Nephron progenitor cell (in vitro differentiated cells): ENCODE measurements around the gene BTK.
"Not testable (repeated sequence)": the region's sequence is repeated elsewhere in the genome, so short reads cannot be mapped to it uniquely, and the experiment has no call there.

Experiments
- DNase-seq: peaks from one replicate; pipeline ENCODE4 v3.0.0; 2021
- H3K27ac Mint-ChIP-seq: 2 replicates; pipeline ENCODE4 v1.8.0; 2021; ENCODE audit warnings: mild to moderate bottlenecking, moderate library complexity, mixed read lengths
- H3K27me3 Mint-ChIP-seq: 2 replicates; pipeline ENCODE4 v1.8.0; 2021; ENCODE audit warnings: mild to moderate bottlenecking, low read depth, mixed read lengths; ENCODE audit not compliant: poor library complexity
- H3K36me3 Mint-ChIP-seq: 2 replicates; pipeline ENCODE4 v1.8.0; 2021; ENCODE audit warnings: low read depth, mixed read lengths
- H3K4me1 Mint-ChIP-seq: 2 replicates; pipeline ENCODE4 v1.8.0; 2021; ENCODE audit warnings: mixed read lengths
- H3K4me3 Mint-ChIP-seq: 2 replicates; pipeline ENCODE4 v1.8.0; 2021; ENCODE audit warnings: mild to moderate bottlenecking, moderate library complexity, mixed read lengths
- H3K9me3 Mint-ChIP-seq: 2 replicates; pipeline ENCODE4 v1.8.0; 2021; ENCODE audit warnings: mild to moderate bottlenecking, moderate library complexity, mixed read lengths
- TF ChIP-seq, protein P1 (sequence below): fragments of 200-600 bp; sonication (generic); IDR thresholded peaks from 2 replicates; pipeline ENCODE4 v1.5.0; 2021; ENCODE audit warnings: antibody characterized with exemption

The BTK gene

GRCh38 chrX:101348452-101349192 is 37.4 kb downstream of the BTK start, which contains the start of gene TIMM8A:
TSS of gene TIMM8A (minus strand) at chrX:101348742. CDS start at chrX:101348664, 78 bp downstream.
- Mint-ChIP-seq H3K27me3 (no peaks in the 10 kb centered on the region), H3K4me1 (peaks cover 26% of the 10 kb centered on the region), H3K27ac (no peak within 1 kb of the TSS), H3K9me3 (peaks cover 48% of the 10 kb centered on the region), H3K36me3 (peaks cover 18% of the 10 kb centered on the region), H3K4me3 (peak within 1 kb of the TSS; percentile 89)
- TF ChIP-seq, protein P1, sequence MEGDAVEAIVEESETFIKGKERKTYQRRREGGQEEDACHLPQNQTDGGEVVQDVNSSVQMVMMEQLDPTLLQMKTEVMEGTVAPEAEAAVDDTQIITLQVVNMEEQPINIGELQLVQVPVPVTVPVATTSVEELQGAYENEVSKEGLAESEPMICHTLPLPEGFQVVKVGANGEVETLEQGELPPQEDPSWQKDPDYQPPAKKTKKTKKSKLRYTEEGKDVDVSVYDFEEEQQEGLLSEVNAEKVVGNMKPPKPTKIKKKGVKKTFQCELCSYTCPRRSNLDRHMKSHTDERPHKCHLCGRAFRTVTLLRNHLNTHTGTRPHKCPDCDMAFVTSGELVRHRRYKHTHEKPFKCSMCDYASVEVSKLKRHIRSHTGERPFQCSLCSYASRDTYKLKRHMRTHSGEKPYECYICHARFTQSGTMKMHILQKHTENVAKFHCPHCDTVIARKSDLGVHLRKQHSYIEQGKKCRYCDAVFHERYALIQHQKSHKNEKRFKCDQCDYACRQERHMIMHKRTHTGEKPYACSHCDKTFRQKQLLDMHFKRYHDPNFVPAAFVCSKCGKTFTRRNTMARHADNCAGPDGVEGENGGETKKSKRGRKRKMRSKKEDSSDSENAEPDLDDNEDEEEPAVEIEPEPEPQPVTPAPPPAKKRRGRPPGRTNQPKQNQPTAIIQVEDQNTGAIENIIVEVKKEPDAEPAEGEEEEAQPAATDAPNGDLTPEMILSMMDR: no peak
- peak; percentile 71 for DNase-seq

DNA sequence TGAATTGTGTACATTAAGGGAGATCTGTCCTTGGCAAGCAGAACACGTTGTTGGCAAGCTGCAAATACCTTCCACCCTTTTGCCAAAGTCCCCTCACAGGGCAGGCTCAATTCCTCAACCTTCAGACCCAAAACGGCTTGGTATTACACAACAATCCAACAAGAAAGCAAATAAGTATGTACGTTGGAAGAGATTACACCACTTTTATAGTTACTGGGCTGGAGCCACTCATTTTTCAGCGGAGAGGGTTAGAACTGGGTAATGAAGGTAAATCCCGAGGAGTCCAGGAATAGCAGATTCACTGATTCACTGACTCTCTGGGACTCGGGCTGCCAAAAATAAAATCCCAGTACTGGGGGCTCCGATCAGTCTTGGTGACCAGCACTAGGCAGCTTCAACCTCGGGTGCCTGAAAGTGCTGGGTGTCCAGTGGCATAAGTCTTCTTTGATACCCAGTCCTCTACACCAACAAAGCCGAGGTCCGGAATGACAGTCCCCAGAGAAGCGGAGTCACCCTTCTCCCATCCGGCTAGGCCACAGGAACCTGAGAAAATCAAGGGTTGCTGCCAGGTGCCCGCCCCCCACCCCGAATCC is 38.0 kb downstream of the BTK start:
- DNase-seq: no peak
- TF ChIP-seq, protein P1: no peak
- Mint-ChIP-seq H3K27ac (no peak overlapping the region), H3K9me3 (peaks cover 45% of the 10 kb centered on the region), H3K36me3 (peaks cover 18% of the 10 kb centered on the region), H3K4me1 (peaks cover 26% of the 10 kb centered on the region), H3K27me3 (no peaks in the 10 kb centered on the region), H3K4me3 (peak overlapping the region; percentile 89)

GRCh38 chrX:101337776-101338271 is 48.2 kb downstream of the BTK start:
- DNase-seq: no peak
- TF ChIP-seq, protein P1: no peak
- no peak overlapping the region for H3K4me3 Mint-ChIP-seq
- H3K27ac Mint-ChIP-seq: no peak overlapping the region
- H3K9me3 Mint-ChIP-seq: peaks cover 71% of the 10 kb centered on the region
- no peaks in the 10 kb centered on the region for H3K4me1 Mint-ChIP-seq
- H3K27me3 Mint-ChIP-seq: no peaks in the 10 kb centered on the region
- peaks cover 20% of the 10 kb centered on the region for H3K36me3 Mint-ChIP-seq

DNA sequence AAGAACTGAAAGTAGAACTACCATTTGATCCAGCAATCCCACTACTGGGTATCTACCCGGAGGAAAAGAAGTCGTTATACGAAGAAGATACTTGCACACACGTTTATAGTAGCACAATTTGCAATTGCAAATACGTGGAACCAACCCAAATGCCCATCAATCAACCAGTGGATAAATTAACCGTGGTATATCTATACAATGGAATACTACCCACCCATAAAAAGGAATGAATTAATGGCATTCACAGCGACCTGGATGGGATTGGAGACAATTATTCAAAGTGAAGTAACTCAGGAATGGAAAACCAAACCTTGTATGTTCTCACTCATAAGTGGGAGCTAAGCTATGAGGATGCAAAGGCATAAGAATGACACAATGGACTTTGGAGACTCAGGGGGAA is 51.7 kb downstream of the BTK start:
- H3K36me3 Mint-ChIP-seq: peaks cover 16% of the 10 kb centered on the region
- H3K27me3 Mint-ChIP-seq: not testable (repeated sequence)
- H3K9me3 Mint-ChIP-seq: peaks cover 81% of the 10 kb centered on the region

DNA sequence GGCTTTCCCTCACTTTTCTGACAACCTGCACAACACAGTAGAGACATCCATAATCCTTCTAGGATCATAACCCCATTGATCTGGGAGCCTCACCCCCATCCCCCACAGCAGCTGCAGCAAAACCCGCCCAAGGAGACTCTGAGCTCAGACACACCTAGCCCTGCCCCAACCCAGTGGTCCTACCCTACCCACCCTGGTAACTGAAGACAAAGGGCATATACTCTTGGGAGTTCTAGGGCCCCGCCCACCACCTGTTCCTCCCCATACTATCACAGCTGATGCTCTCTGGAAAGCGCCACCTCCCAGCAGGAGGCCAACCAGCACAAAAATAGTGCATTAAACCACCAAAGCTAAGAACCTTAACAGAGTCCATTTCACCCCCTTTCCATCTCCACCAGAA is 59.4 kb downstream of the BTK start:
- not testable (repeated sequence) for DNase-seq, H3K27ac Mint-ChIP-seq, H3K4me1 Mint-ChIP-seq, H3K4me3 Mint-ChIP-seq, H3K36me3 Mint-ChIP-seq, H3K27me3 Mint-ChIP-seq
- peaks cover 62% of the 10 kb centered on the region for H3K9me3 Mint-ChIP-seq

More for the DNA sequence above, 51.7 kb downstream of the BTK start:
- not testable (repeated sequence) for H3K4me3 Mint-ChIP-seq, H3K27ac Mint-ChIP-seq, DNase-seq, H3K4me1 Mint-ChIP-seq

DNA sequence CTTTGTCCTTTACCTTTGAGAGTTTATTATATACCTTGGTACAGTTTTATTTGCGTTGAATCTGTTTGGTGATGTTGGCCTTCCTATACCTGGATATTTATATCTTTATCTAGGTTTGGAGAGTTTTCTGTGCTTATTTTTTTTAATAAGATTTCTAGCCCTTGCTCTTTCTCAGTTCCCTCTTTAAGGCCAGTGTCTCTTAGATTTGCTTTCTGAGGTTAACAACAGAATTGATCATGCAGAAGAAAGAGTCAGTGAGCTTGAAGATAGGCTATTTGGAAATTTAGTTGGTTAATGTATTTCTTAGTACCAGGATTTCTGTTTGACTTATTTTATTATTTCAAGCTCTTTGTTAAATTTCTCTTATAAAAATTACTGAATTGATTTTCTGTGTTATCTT is 82.2 kb downstream of the BTK start:
- TF ChIP-seq, protein P1: no peak
- peaks cover 10% of the 10 kb centered on the region for H3K27me3 Mint-ChIP-seq
- no peak overlapping the region for H3K27ac Mint-ChIP-seq
- DNase-seq: no peak
- no peaks in the 10 kb centered on the region for H3K4me1 Mint-ChIP-seq
- no peak overlapping the region for H3K4me3 Mint-ChIP-seq
- H3K36me3 Mint-ChIP-seq: no peaks in the 10 kb centered on the region
- H3K9me3 Mint-ChIP-seq: peaks cover 54% of the 10 kb centered on the region
